Measurements from ENCODE around the gene SNX8. TPM values are rescaled to one million over a fixed set of nuclear protein-coding genes. Genes with fewer than 3 reads are reported as not detected.

SNX8 gene
- total and polyA plus RNA-seq, 2 of the 8 experiments (the other 6 are each of a cell fraction or from before 2014, with no cell fraction given): 46.2 to 70.8 TPM

DNA sequence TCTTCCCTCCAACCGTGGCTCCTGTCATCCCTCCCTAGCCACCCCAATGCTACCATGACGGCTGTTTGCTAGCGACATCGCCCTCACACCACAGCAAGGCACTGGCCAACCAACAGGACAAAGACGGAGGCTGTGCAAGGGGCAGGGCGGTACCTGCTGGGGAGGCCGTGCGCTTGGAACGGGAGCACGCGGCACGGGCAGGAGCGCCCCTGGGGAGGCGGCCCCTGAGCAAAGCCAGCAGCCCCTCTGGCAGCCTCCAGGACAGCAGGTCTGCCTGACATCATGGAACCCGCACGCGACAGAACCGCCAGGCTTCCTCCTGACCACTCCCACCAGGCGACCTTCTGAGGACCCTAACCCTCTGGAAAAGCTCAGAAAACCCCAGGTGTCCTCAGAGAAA is 94.2 kb downstream of the SNX8 start (continued):
- TF ChIP-seq, protein P1, sequence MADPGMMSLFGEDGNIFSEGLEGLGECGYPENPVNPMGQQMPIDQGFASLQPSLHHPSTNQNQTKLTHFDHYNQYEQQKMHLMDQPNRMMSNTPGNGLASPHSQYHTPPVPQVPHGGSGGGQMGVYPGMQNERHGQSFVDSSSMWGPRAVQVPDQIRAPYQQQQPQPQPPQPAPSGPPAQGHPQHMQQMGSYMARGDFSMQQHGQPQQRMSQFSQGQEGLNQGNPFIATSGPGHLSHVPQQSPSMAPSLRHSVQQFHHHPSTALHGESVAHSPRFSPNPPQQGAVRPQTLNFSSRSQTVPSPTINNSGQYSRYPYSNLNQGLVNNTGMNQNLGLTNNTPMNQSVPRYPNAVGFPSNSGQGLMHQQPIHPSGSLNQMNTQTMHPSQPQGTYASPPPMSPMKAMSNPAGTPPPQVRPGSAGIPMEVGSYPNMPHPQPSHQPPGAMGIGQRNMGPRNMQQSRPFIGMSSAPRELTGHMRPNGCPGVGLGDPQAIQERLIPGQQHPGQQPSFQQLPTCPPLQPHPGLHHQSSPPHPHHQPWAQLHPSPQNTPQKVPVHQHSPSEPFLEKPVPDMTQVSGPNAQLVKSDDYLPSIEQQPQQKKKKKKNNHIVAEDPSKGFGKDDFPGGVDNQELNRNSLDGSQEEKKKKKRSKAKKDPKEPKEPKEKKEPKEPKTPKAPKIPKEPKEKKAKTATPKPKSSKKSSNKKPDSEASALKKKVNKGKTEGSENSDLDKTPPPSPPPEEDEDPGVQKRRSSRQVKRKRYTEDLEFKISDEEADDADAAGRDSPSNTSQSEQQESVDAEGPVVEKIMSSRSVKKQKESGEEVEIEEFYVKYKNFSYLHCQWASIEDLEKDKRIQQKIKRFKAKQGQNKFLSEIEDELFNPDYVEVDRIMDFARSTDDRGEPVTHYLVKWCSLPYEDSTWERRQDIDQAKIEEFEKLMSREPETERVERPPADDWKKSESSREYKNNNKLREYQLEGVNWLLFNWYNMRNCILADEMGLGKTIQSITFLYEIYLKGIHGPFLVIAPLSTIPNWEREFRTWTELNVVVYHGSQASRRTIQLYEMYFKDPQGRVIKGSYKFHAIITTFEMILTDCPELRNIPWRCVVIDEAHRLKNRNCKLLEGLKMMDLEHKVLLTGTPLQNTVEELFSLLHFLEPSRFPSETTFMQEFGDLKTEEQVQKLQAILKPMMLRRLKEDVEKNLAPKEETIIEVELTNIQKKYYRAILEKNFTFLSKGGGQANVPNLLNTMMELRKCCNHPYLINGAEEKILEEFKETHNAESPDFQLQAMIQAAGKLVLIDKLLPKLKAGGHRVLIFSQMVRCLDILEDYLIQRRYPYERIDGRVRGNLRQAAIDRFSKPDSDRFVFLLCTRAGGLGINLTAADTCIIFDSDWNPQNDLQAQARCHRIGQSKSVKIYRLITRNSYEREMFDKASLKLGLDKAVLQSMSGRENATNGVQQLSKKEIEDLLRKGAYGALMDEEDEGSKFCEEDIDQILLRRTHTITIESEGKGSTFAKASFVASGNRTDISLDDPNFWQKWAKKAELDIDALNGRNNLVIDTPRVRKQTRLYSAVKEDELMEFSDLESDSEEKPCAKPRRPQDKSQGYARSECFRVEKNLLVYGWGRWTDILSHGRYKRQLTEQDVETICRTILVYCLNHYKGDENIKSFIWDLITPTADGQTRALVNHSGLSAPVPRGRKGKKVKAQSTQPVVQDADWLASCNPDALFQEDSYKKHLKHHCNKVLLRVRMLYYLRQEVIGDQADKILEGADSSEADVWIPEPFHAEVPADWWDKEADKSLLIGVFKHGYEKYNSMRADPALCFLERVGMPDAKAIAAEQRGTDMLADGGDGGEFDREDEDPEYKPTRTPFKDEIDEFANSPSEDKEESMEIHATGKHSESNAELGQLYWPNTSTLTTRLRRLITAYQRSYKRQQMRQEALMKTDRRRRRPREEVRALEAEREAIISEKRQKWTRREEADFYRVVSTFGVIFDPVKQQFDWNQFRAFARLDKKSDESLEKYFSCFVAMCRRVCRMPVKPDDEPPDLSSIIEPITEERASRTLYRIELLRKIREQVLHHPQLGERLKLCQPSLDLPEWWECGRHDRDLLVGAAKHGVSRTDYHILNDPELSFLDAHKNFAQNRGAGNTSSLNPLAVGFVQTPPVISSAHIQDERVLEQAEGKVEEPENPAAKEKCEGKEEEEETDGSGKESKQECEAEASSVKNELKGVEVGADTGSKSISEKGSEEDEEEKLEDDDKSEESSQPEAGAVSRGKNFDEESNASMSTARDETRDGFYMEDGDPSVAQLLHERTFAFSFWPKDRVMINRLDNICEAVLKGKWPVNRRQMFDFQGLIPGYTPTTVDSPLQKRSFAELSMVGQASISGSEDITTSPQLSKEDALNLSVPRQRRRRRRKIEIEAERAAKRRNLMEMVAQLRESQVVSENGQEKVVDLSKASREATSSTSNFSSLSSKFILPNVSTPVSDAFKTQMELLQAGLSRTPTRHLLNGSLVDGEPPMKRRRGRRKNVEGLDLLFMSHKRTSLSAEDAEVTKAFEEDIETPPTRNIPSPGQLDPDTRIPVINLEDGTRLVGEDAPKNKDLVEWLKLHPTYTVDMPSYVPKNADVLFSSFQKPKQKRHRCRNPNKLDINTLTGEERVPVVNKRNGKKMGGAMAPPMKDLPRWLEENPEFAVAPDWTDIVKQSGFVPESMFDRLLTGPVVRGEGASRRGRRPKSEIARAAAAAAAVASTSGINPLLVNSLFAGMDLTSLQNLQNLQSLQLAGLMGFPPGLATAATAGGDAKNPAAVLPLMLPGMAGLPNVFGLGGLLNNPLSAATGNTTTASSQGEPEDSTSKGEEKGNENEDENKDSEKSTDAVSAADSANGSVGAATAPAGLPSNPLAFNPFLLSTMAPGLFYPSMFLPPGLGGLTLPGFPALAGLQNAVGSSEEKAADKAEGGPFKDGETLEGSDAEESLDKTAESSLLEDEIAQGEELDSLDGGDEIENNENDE (IDR thresholded peaks at IDR 0.05; ENCODE audit: insufficient replicate concordance, low read length): no peak
- TF ChIP-seq TAF1 (IDR thresholded peaks at IDR 0.05; ENCODE audit: low read depth, low read length): no peak
- no peak for TF ChIP-seq NRF1 (IDR thresholded peaks at IDR 0.05; ENCODE audit: low read depth, low read length)
- no peak for TF ChIP-seq YY1 (IDR thresholded peaks at IDR 0.05; ENCODE audit: low read depth, low read length)
- TF ChIP-seq RNF2 (IDR thresholded peaks at IDR 0.05; ENCODE audit: borderline replicate concordance, low read depth, low read length, missing control alignments, poor library complexity, severe bottlenecking): no peak
- no peak for TF ChIP-seq ZNF274 (IDR thresholded peaks at IDR 0.05; ENCODE audit: borderline replicate concordance, extremely low read depth, low read length)
- no peak for TF ChIP-seq CHD2 (IDR thresholded peaks at IDR 0.05; ENCODE audit: low read length)
- TF ChIP-seq RBBP5 (IDR thresholded peaks at IDR 0.05; ENCODE audit: borderline replicate concordance, low read depth, low read length): no peak
